ENCODE results near the gene AARS1. TPM values are rescaled to one million over a fixed set of nuclear protein-coding genes. Genes with fewer than 3 reads are reported as not detected.
"Not testable (repeated sequence)": the region's sequence is repeated elsewhere in the genome, so short reads cannot be mapped to it uniquely, and the experiment has no call there.

AARS1 gene
- total RNA-seq, 4 donors from 2014 or later, result 32.6 to 47.3 (median 40.6) TPM

GRCh38 chr16:70324998-70325747 is 35.9 kb upstream of the AARS1 start:
- WGBS, 2 donors, result 85 to 87% methylated on average over 7 of the region's 7 CpGs
- DNase-seq (ENCODE audit: low spot score in 2 of 2), result no peak
- intact Hi-C loops (cut with DNase I; ENCODE audit: low total_unique reads), result no loop called here
- TF ChIP-seq CTCF (IDR thresholded peaks at IDR 0.05) (no peak), POLR2A (IDR thresholded peaks at IDR 0.05) (no peak)
- H3K4me3 ChIP-seq (ENCODE audit: low read depth, poor library complexity, severe bottlenecking), result no peak overlapping the region

- 98 to 100% methylated on average over 5 of the region's 5 CpGs for WGBS, 2 donors
- intact Hi-C loops (cut with DNase I; ENCODE audit: low total_unique reads), result no loop called here
- TF ChIP-seq CTCF (IDR thresholded peaks at IDR 0.05) (no peak), POLR2A (IDR thresholded peaks at IDR 0.05) (no peak)
- DNase-seq (ENCODE audit: low spot score in 2 of 2), result no peak
- no peak overlapping the region for H3K4me3 ChIP-seq (ENCODE audit: low read depth, poor library complexity, severe bottlenecking)
Observed at GRCh38 chr16:70320121-70320520, 30.8 kb upstream of the AARS1 start.

- H3K4me3 ChIP-seq (ENCODE audit: low read depth, poor library complexity, severe bottlenecking); DNase-seq (ENCODE audit: low spot score in 2 of 2); intact Hi-C loops (cut with DNase I; ENCODE audit: low total_unique reads): not testable (repeated sequence)
- WGBS, 2 donors, result 91 to 98% methylated on average over 2 of the region's 2 CpGs
Observed at GRCh38 chr16:70307726-70308125, 18.4 kb upstream of the AARS1 start.

GRCh38 chr16:70306880-70307279 is 17.6 kb upstream of the AARS1 start:
- 93 to 96% methylated on average over 2 of the region's 2 CpGs for WGBS, 2 donors
- no peak for TF ChIP-seq CTCF (IDR thresholded peaks at IDR 0.05)
- TF ChIP-seq POLR2A (IDR thresholded peaks at IDR 0.05), result no peak
- no peak overlapping the region for H3K4me3 ChIP-seq (ENCODE audit: low read depth, poor library complexity, severe bottlenecking)
- DNase-seq (ENCODE audit: low spot score in 2 of 2), result no peak
- intact Hi-C loops (cut with DNase I; ENCODE audit: low total_unique reads), result no loop called here

GRCh38 chr16:70304892-70305448 is 15.7 kb upstream of the AARS1 start:
- intact Hi-C loops (cut with DNase I; ENCODE audit: low total_unique reads), result no loop called here
- TF ChIP-seq CTCF (IDR thresholded peaks at IDR 0.05), result no peak
- no peak for TF ChIP-seq POLR2A (IDR thresholded peaks at IDR 0.05)
- H3K4me3 ChIP-seq (ENCODE audit: low read depth, poor library complexity, severe bottlenecking), result no peak overlapping the region
- peak in 1 of 2 donors; percentile 20 for DNase-seq (ENCODE audit: low spot score in 2 of 2)
- 73 to 76% methylated on average over 3 of the region's 3 CpGs for WGBS, 2 donors

GRCh38 chr16:70302745-70303144 is 13.4 kb upstream of the AARS1 start:
- intact Hi-C loops (cut with DNase I; ENCODE audit: low total_unique reads), result no loop called here
- DNase-seq (ENCODE audit: low spot score in 2 of 2), result no peak

More at GRCh38 chr16:70302745-70303144, 13.4 kb upstream of the AARS1 start:
- no peak overlapping the region for H3K4me3 ChIP-seq (ENCODE audit: low read depth, poor library complexity, severe bottlenecking)
- no peak for TF ChIP-seq POLR2A (IDR thresholded peaks at IDR 0.05)
- no peak for TF ChIP-seq CTCF (IDR thresholded peaks at IDR 0.05)
- whole genome bisulfite sequencing, 2 donors, result 69 to 85% methylated on average over 1 of the region's 1 CpG

Data from lower leg skin (tissue), 4 donors.